Kidney (tissue), 14 donors: ENCODE measurements around the gene HAUS8. TPM values are rescaled to one million over a fixed set of nuclear protein-coding genes. Genes with fewer than 3 reads are reported as not detected.

Experiments used
- DNase-seq, 5 donors: peaks; one replicate each; pipeline ENCODE4 v3.0.0-alpha.2; 2013 to 2020
- FAIRE-seq: peaks from 2 replicates; lab custom pipeline; 2012; peaks lifted over from hg19 to GRCh38; lab: Jason Lieb, UNC
- H3K27ac ChIP-seq, 2 donors: one replicate each; pipeline ENCODE4 v1.7.0; 2013; ENCODE audit warnings: low read depth in 2 of 2, low read length in 2 of 2, inconsistent platforms in 1 of 2
- H3K27me3 ChIP-seq: one replicate; pipeline ENCODE4 v1.7.1; 2013; ENCODE audit warnings: low read length, inconsistent platforms; ENCODE audit not compliant: control insufficient read depth, insufficient read depth
- H3K36me3 ChIP-seq, 3 donors: one replicate each; pipeline versions ENCODE4 v1.7.0 to v1.7.1; 2013; ENCODE audit warnings: low read length in 3 of 3, control low read depth in 1 of 3, inconsistent platforms in 1 of 3; ENCODE audit not compliant: insufficient read depth in 3 of 3, control insufficient read depth in 2 of 3
- H3K4me1 ChIP-seq, 3 donors: one replicate each; pipeline versions ENCODE4 v1.7.0 to v1.7.1; 2013; ENCODE audit warnings: low read length in 3 of 3, inconsistent platforms in 1 of 3, low read depth in 1 of 3; ENCODE audit not compliant: control insufficient read depth in 2 of 3, insufficient read depth in 2 of 3
- H3K4me3 ChIP-seq, 3 donors: one replicate each; pipeline versions ENCODE4 v1.7.0 to v1.8.1; 2013; ENCODE audit warnings: low read length in 3 of 3, control low read depth in 1 of 3, inconsistent platforms in 1 of 3
- H3K9ac ChIP-seq, 3 donors: one replicate each; pipeline versions ENCODE4 v1.7.0 to v1.7.1; 2013; ENCODE audit warnings: low read length in 3 of 3, control low read depth in 1 of 3, inconsistent platforms in 1 of 3
- H3K9me3 ChIP-seq, 3 donors: one replicate each; pipeline versions ENCODE4 v1.7.0 to v1.7.1; 2013; ENCODE audit warnings: low read length in 3 of 3, control low read depth in 1 of 3, inconsistent platforms in 1 of 3; ENCODE audit not compliant: control insufficient read depth in 2 of 3, insufficient read depth in 1 of 3
- CTCF ChIP-seq: IDR thresholded peaks from 3 replicates; pipeline ENCODE4 v1.5.1; 2012; ENCODE audit warnings: mild to moderate bottlenecking, moderate library complexity, borderline replicate concordance; ENCODE audit not compliant: insufficient read depth; ENCODE audit errors: extremely low read depth
- intact Hi-C: fragments of 100-400 bp; cut with DNase I; formaldehyde crosslinking; loops from one replicate; pipeline ENCODE4 v1.11.1; 2022
- polyA plus RNA-seq: library from polyadenylated mRNA; stranded (reverse); fragments of 350-450 nt; fragmentation: Illumina TruSeq; extraction: RNeasy Lipid Tissue Mini Kit (QIAGEN cat#74804); gene quantifications from one replicate; pipeline ENCODE4 v1.2.3, GENCODE V29; 2014; ENCODE audit warnings: low read depth, low replicate concordance; ENCODE audit not compliant: insufficient read depth
- total RNA-seq: library from RNA; stranded (reverse); fragmentation: NEBNext Ultra II Directional; extraction: Animal tissue kit (Norgen Biotek cat#: 25700); gene quantifications from one replicate; pipeline ENCODE4 v1.2.1, GENCODE V29; 2021
- donor health status: control.
- donor health status: control.
- donor health status: control.
- donor health status: control.
- donor health status: control.
- donor health status: DM: yes; HTN: yes; CAD: no.
- donor health status: Normal renal cell carcinoma (clear cell type).

Gene HAUS8
- total and polyA plus RNA-seq, 2 donors from 2014 or later = 5.2 to 6.9 TPM

GRCh38 chr19:17081672-17082630 lies 6.7 kb upstream of the HAUS8 start:
- no peak overlapping the region for H3K27ac ChIP-seq
- DNase-seq = peak in 1 of 5 donors; percentile 24
- H3K27me3 ChIP-seq = no peaks in the 10 kb centered on the region
- TF ChIP-seq CTCF = no peak
- H3K36me3 ChIP-seq = no peaks in the 10 kb centered on the region
- no peak for FAIRE-seq
- H3K4me3 ChIP-seq = no peak overlapping the region
- intact Hi-C loops = no loop called here
- no peaks in the 10 kb centered on the region for H3K9me3 ChIP-seq
- H3K4me1 ChIP-seq = peaks cover 0 to 3% (median 0%) of the 10 kb centered on the region in 3 donors
- no peak overlapping the region for H3K9ac ChIP-seq

GRCh38 chr19:17080440-17080801 lies 5.2 kb upstream of the HAUS8 start:
- Histone ChIP-seq H3K36me3 (no peaks in the 10 kb centered on the region), H3K9me3 (no peaks in the 10 kb centered on the region), H3K4me1 (peaks cover 0 to 7% (median 0%) of the 10 kb centered on the region in 3 donors), H3K4me3 (no peak overlapping the region), H3K27me3 (no peaks in the 10 kb centered on the region), H3K27ac (peak overlapping the region in 1 of 2 donors; percentile 41), H3K9ac (no peak overlapping the region)
- intact Hi-C loops = no loop called here
- DNase-seq = no peak
- FAIRE-seq = no peak
- no peak for TF ChIP-seq CTCF

GRCh38 chr19:17079710-17080439 lies 4.6 kb upstream of the HAUS8 start:
- FAIRE-seq (no peak), DNase-seq (peak in 4 of 5 donors; percentile 47 to 77 (median 68))
- H3K9ac ChIP-seq = peak overlapping the region in 1 of 3 donors; percentile 22
- H3K4me1 ChIP-seq = peaks cover 0 to 8% (median under 1%) of the 10 kb centered on the region in 3 donors
- H3K36me3 ChIP-seq = no peaks in the 10 kb centered on the region
- peak overlapping the region in 2 of 3 donors; percentile 20 to 25 for H3K4me3 ChIP-seq
- H3K27me3 ChIP-seq = no peaks in the 10 kb centered on the region
- H3K9me3 ChIP-seq = no peaks in the 10 kb centered on the region
- peak; percentile 34 for TF ChIP-seq CTCF
- intact Hi-C loops = loop anchor here (10.0 kb wide), 1 partner anchor 65 kb away; no protein-coding TSS in a partner anchor
- H3K27ac ChIP-seq = peak overlapping the region in 1 of 2 donors; percentile 68
